HAP-1 (cell line): ENCODE measurements around the gene DBNDD2.

ENCODE experiments used
- DNase-seq, 2 experiments: peaks; one replicate each; pipeline ENCODE4 v3.0.0-alpha.2; 2016 to 2020; ENCODE audit warnings: low spot score in 2 of 2
- H3K27me3 ChIP-seq: fragments of 250-450 bp; sonication (Bioruptor Pico); 2 replicates; pipeline ENCODE4 v1.5.1; 2020; ENCODE audit warnings: low read depth, mild to moderate bottlenecking, moderate library complexity
- H3K36me3 ChIP-seq: fragments of 250-450 bp; sonication (Bioruptor Pico); replicated peaks from 2 replicates; pipeline ENCODE4 v1.5.1; 2020; ENCODE audit warnings: mild to moderate bottlenecking
- H3K4me1 ChIP-seq: fragments of 250-450 bp; sonication (Bioruptor Pico); 2 replicates; pipeline ENCODE4 v1.5.1; 2020; ENCODE audit warnings: mild to moderate bottlenecking
- H3K4me3 ChIP-seq: fragments of 250-450 bp; sonication (Bioruptor Pico); 2 replicates; pipeline ENCODE4 v1.5.1; 2020; ENCODE audit warnings: mild to moderate bottlenecking, moderate library complexity
- H3K9me3 ChIP-seq: fragments of 250-450 bp; sonication (Bioruptor Pico); 2 replicates; pipeline ENCODE4 v1.5.1; 2020; ENCODE audit warnings: mild to moderate bottlenecking, moderate library complexity
- in situ Hi-C: fragments of 300-500 bp; cut with MboI; formaldehyde crosslinking; loops from 3 replicates; pipeline ENCODE4 v1.14.3; 2020; ENCODE audit warnings: low sequenced_read_pairs, inconsistent platforms, mixed read lengths

Gene DBNDD2

DNA sequence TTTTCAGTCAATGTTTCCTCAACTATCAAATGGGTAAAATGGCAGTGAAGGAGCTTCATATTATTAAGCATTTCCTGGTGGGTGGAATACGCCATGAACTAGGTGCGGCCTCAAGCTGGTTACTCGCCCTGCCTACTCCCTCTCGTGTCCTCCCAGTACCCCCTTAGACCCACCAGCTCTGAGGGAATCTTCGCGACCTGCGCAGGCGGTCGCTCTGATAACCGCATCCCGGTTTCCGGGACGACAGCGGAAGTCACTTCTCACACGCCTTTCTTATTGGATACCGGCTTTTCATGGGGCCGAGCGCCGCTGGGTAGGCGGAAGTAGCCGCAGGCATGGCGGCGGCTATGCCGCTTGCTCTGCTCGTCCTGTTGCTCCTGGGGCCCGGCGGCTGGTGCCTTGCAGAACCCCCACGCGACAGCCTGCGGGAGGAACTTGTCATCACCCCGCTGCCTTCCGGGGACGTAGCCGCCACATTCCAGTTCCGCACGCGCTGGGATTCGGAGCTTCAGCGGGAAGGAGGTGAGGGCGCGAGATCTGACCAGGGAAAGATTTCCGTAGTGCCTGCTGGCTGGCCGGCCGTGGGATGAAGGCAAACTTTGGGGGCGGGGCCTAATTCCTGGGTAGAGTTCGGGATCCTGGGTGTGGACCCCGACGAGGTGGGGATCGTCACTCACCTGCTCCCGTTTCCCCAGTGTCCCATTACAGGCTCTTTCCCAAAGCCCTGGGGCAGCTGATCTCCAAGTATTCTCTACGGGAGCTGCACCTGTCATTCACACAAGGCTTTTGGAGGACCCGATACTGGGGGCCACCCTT, 7.9 kb downstream of the DBNDD2 start, which contains the start of gene PIGT:
Gene PIGT, plus strand, starts transcription at position 320 of the 816 bp plus-strand sequence. Its CDS starts 16 bp downstream, at position 336.
- Histone ChIP-seq H3K9me3 (peaks cover 2% of the 10 kb centered on the region; the same call in 1 of the 2 replicates), H3K4me1 (peaks cover 14% of the 10 kb centered on the region), H3K4me3 (peak within 1 kb of the TSS; percentile 74), H3K27me3 (no peaks in the 10 kb centered on the region), H3K36me3 (peaks cover 21% of the 10 kb centered on the region)
- in situ Hi-C loops: no loop called here
- peak; percentile 89 for DNase-seq

DNA sequence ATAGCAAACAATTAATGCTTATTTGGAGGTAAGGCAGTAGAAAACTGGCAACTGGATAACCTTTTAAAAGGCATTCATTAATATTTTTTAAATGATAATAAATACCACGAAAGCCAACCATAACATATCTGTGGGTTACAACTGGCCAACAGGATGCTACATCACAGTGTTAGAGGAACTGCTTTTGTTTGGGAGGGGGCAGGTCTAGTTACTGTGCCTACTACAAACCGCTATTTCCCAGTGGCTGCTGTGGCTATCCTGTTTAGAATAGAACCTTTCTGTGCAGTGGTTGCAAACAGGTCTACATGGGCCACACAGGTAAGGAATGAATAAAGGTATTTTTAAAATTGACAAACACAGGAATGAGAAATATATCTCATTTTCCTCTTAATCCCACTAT, 8.8 kb downstream of the DBNDD2 start:
- H3K9me3 ChIP-seq: peaks cover 2% of the 10 kb centered on the region; the same call in 1 of the 2 replicates
- H3K4me3 ChIP-seq: peak overlapping the region; percentile 74
- peaks cover 14% of the 10 kb centered on the region for H3K4me1 ChIP-seq
- no peaks in the 10 kb centered on the region for H3K27me3 ChIP-seq
- in situ Hi-C loops: no loop called here
- peaks cover 27% of the 10 kb centered on the region for H3K36me3 ChIP-seq
- no peak for DNase-seq

DNA sequence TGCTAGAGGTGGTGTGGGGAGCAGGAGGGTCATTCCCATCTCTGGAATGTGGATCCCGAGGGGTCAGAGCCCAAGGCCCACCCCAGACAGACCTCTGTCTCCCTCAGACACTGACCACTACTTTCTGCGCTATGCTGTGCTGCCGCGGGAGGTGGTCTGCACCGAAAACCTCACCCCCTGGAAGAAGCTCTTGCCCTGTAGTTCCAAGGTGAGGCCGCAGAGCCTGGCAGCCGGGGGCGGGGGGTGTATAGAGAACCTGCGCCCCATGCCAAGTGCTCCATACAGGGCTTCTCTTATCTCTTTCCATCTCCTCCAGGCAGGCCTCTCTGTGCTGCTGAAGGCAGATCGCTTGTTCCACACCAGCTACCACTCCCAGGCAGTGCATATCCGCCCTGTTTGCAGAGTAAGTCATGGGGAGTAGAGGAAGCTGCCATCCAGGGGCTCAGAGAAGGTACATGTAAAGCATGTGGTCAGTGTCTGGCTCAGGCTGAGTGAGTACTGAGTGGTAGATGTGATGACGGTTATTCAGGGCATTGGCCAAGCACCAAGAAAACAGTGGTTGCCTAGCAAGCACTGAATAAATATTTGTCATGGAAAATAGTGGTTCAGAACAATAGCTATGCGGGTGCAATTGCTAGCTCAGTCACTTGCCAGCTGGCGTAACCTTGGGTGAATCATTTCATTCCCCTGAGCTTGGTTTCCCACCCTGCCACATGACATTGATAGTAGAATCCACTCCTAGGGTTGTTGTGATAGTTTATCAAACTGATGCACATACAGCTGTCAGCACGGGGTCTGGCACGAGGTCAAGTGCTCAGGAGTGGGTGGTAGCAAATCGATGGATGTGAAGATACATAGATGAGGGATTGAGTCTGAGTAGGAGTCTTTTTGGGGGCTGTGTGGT, 11.4 kb downstream of the DBNDD2 start:
- Histone ChIP-seq H3K4me3 (no peak overlapping the region), H3K36me3 (peaks cover 41% of the 10 kb centered on the region), H3K9me3 (peaks cover 2% of the 10 kb centered on the region; the same call in 1 of the 2 replicates), H3K27me3 (no peaks in the 10 kb centered on the region), H3K4me1 (peaks cover 14% of the 10 kb centered on the region)
- DNase-seq: no peak
- in situ Hi-C loops: no loop called here

DNA sequence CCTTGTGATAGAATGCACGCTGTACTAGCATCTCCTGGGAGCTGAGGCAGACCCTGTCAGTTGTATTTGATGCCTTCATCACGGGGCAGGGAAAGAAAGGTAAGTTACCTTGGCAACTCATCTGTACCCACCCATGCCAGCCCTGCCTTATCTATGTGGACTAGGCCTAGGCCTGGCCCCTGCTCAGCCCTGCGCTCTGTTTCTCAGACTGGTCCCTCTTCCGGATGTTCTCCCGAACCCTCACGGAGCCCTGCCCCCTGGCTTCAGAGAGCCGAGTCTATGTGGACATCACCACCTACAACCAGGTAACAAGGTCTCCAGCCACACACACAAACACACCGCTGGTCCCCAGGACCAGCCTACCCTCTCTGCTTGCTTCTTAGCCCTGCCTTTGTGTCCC, 12.0 kb downstream of the DBNDD2 start:
- in situ Hi-C loops: no loop called here
- Histone ChIP-seq H3K36me3 (peaks cover 45% of the 10 kb centered on the region), H3K4me1 (peaks cover 11% of the 10 kb centered on the region)

DNA sequence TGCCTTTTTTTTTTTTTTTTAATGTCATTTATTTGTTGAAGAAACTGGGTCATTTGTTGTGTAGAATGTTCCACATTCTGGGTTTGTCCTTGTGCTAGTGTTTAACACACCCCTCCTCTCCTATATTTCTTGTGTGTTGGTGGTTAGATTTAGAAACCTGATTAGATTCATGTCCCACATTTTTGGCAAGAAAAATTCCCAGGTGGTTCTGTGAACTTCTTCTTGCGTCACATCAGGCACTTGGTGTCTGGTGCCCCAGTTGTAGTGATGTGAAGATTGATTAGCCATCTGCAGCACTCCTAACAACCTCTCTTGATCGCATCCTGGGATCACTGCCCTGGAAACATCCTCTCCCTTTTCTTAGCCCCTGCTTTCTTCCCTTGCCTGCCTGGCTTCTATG, 15.6 kb downstream of the DBNDD2 start:
- Histone ChIP-seq H3K9me3 (no peaks in the 10 kb centered on the region), H3K36me3 (peaks cover 50% of the 10 kb centered on the region), H3K4me3 (no peak overlapping the region), H3K4me1 (no peaks in the 10 kb centered on the region), H3K27me3 (no peaks in the 10 kb centered on the region)
- in situ Hi-C loops: no loop called here
- DNase-seq: no peak

More for the DNA sequence above, 12.0 kb downstream of the DBNDD2 start:
- Histone ChIP-seq H3K9me3 (no peaks in the 10 kb centered on the region), H3K27me3 (no peaks in the 10 kb centered on the region), H3K4me3 (no peak overlapping the region)
- no peak for DNase-seq

DNA sequence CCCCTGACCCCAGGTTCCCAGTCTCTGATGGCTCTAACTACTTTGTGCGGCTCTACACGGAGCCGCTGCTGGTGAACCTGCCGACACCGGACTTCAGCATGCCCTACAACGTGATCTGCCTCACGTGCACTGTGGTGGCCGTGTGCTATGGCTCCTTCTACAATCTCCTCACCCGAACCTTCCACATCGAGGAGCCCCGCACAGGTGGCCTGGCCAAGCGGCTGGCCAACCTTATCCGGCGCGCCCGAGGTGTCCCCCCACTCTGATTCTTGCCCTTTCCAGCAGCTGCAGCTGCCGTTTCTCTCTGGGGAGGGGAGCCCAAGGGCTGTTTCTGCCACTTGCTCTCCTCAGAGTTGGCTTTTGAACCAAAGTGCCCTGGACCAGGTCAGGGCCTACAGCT, 17.5 kb downstream of the DBNDD2 start:
- H3K4me1 ChIP-seq: no peaks in the 10 kb centered on the region
- in situ Hi-C loops: no loop called here
- no peak overlapping the region for H3K4me3 ChIP-seq
- H3K9me3 ChIP-seq: no peaks in the 10 kb centered on the region
- no peaks in the 10 kb centered on the region for H3K27me3 ChIP-seq
- peaks cover 36% of the 10 kb centered on the region for H3K36me3 ChIP-seq
- DNase-seq: no peak

DNA sequence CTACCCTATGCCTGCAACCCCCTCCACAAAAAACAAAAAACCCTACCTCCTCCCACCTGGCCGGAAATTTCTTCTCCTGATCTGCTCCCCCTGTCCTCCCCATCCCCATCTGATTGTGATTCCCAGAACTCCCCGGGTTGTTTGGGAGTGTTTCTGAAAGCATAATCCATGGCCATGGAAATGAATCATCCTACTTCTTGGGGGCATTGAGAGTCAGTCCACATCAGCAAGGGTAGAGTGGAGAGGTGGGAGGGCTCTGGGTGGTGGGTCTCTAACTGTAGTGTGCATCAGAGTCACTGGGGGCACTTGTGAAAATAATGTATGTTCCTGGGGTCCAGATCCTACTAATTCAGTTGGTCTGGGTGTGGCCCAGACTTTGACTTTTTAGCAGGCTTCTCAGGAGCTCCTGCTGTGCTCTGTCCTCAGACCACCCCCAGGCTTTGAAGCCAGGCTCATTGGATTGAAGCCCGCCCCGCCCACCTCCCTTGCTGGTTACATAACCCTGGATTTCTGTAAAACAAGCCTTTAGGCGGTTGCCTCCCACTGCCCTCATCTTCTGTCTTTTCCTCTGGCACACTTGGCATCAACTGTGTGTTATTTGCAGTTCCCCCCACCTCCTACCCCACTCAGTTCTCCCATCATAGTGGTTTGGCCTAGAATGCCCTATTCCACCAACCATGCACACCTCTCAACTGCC, 18.4 kb downstream of the DBNDD2 start:
- Histone ChIP-seq H3K4me1 (no peaks in the 10 kb centered on the region), H3K36me3 (peaks cover 28% of the 10 kb centered on the region), H3K9me3 (no peaks in the 10 kb centered on the region), H3K27me3 (no peaks in the 10 kb centered on the region), H3K4me3 (no peak overlapping the region)
- in situ Hi-C loops: no loop called here
- no peak for DNase-seq

DNA sequence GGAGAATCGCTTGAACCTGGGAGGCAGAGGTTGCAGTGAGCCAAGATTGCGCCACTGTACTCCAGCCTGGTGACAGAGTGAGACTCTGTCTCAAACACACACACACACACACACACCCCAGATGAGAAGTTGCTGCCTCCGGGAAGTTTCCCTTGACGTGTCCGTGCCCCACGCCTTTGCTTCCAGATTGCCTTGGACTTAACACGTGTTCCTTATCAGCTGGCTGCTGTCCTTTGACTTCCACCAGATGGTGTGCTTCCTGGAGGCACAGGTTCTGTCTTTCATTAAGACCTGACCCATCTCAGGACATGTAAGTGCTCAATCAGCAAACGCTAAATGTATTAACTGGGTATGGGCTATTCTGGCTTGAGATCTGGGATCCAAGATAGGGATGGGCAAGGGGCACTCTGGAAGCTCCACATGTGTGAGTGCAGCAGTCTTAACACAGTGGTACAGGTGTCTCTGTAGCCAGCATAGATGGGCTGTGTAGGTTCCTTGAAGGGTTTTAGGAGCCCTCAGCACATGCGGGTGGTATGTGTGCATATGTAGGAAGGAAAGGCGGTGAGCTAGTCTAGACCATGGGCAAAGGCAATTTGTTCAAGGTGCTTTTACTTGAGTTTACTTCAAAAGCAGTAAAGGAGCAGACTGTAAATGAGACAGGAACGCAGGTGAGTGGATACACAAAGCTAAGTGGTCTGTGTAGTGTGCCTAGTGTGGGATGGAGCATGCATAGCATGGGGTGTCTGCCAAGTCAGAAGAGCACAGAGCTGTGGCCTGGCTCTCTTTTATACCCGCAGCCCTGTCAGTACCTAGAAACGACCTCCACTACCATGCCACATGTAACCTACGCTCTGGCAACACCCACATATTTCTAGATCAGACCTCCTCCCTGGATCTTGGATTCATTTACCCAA, 19.4 kb downstream of the DBNDD2 start:
- Histone ChIP-seq H3K36me3 (peaks cover 20% of the 10 kb centered on the region), H3K4me3 (no peak overlapping the region), H3K27me3 (no peaks in the 10 kb centered on the region), H3K9me3 (no peaks in the 10 kb centered on the region), H3K4me1 (no peaks in the 10 kb centered on the region)
- in situ Hi-C loops: no loop called here
- no peak for DNase-seq

DNA sequence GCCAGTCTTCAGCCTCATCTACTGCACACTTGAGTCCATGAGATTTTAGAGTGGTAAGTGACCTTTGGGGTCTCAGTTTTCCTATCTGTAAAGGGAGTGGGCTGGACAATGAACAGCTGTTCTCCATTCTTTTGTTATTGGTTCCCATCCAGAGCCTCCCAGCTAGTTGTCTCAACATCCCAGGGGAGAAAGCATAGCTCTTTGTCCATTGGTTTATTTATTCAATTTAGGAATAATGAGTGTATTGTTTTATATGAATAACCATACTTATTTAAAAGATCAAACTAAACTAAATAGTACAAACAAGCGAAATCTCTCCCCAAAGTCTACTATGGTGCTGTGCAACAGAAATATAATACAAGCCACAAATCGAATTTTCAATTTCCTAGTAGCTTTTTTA, 21.5 kb downstream of the DBNDD2 start:
- Histone ChIP-seq H3K4me1 (no peaks in the 10 kb centered on the region), H3K36me3 (peaks cover 10% of the 10 kb centered on the region; the same call in 1 of the 2 replicates), H3K9me3 (no peaks in the 10 kb centered on the region), H3K4me3 (no peak overlapping the region), H3K27me3 (no peaks in the 10 kb centered on the region)
- no peak for DNase-seq
- in situ Hi-C loops: loop anchor here (10.0 kb wide), 1 partner anchor 115 kb away; no protein-coding TSS in a partner anchor

DNA sequence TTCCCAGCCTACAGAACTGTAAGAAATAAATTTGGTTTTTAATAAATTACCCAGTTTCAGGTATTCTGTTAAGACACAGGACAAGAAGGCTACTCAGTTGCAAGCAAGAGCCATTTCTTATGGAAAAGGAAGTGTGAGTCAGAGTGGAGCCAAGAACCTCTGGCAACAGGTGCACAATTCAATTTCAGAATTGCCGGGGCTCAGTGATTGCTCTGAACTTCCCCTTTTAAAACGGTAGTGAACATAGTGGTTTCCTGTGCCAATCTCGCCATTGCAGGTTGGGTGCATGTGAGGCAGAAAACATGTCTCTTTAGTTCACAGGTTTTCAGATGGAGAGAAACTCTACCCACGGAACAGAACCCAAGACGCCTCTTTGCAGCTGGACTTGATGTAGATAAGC, 24.2 kb downstream of the DBNDD2 start:
- H3K9me3 ChIP-seq: no peaks in the 10 kb centered on the region
- H3K27me3 ChIP-seq: no peaks in the 10 kb centered on the region
- no peak for DNase-seq
- H3K4me3 ChIP-seq: no peak overlapping the region
- H3K36me3 ChIP-seq: 0 out of 2 replicates have a peak, but pooled peaks cover 2% of the 10 kb centered on the region
- in situ Hi-C loops: loop anchor here (10.0 kb wide), 1 partner anchor 117 kb away; no protein-coding TSS in a partner anchor
- H3K4me1 ChIP-seq: peaks cover 3% of the 10 kb centered on the region; the same call in 1 of the 2 replicates

DNA sequence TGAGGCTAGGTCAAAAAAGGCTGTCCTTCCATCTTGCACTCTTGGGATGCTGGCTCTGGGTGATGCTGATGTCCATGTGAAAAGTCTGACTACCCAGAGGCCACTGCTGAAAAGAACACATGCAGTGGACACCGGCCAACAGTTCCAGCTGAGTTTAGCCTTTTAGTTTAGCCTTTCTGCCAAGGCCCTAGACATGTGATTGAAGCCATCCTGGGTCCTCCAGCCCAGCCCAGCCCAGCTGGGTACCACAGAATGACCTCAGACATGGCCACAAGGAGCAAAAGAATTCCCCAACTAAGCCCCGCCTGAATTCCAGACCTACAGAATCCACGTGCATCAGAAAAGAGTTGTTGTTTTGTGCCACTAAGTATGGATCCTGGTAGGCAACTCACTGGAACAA, 25.2 kb downstream of the DBNDD2 start:
- H3K9me3 ChIP-seq: no peaks in the 10 kb centered on the region
- in situ Hi-C loops: loop anchor here (10.0 kb wide), 1 partner anchor 119 kb away; no protein-coding TSS in a partner anchor

DNA sequence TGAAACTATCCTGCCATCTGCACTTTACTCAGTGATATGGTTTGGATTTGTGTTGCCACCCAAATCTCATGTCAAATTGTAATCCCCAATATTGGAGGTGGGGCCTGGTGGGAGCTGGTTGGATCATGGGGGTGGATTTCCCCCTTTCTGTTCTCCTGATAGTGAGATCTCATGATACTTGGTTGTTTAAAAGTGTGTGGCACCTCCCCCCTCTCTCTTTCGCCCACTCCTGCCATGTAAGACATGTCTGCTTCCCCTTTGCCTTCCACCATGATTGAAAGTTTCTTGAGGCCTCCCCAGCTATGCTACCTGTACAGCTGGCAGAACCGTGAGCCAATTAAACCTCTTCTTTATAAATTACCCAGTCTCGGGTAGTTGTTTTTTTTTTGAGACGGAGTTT, 25.9 kb downstream of the DBNDD2 start:
- in situ Hi-C loops: loop anchor here (10.0 kb wide), 1 partner anchor 119 kb away; no protein-coding TSS in a partner anchor

More for the DNA sequence above, 25.2 kb downstream of the DBNDD2 start:
- H3K4me1 ChIP-seq: peaks cover 3% of the 10 kb centered on the region; the same call in 1 of the 2 replicates
- no peak overlapping the region for H3K4me3 ChIP-seq
- 0 out of 2 replicates have a peak, but pooled peaks cover 2% of the 10 kb centered on the region for H3K36me3 ChIP-seq
- no peaks in the 10 kb centered on the region for H3K27me3 ChIP-seq
- no peak for DNase-seq

More for the DNA sequence above, 25.9 kb downstream of the DBNDD2 start:
- peaks cover 3% of the 10 kb centered on the region; the same call in 1 of the 2 replicates for H3K4me1 ChIP-seq
- H3K27me3 ChIP-seq: no peaks in the 10 kb centered on the region
- no peak overlapping the region for H3K4me3 ChIP-seq
- DNase-seq: no peak
- H3K9me3 ChIP-seq: no peaks in the 10 kb centered on the region
- 0 out of 2 replicates have a peak, but pooled peaks cover 2% of the 10 kb centered on the region for H3K36me3 ChIP-seq
